Gastroesophageal sphincter (tissue), 3 donors: ENCODE measurements around the gene OPCML.
A peak's percentile ranks its signal among the peaks of the same experiment; 100 is the strongest.

ENCODE experiments used
- CTCF ChIP-seq, 4 experiments: fragments of 200-600 bp in 2 of 4; fragments of 450-650 bp in 2 of 4; sonication (generic) in 1 of 4; IDR thresholded peaks; one replicate each; pipeline ENCODE4 v1.5.1; 2017 to 2019; ENCODE audit warnings: antibody characterized with exemption in 4 of 4, mild to moderate bottlenecking in 2 of 4, moderate library complexity in 2 of 4
- EP300 ChIP-seq: sonication (generic); formaldehyde crosslinking; IDR thresholded peaks from one replicate; pipeline ENCODE4 v1.6.1; 2017; ENCODE audit warnings: antibody characterized with exemption, mild to moderate bottlenecking
- POLR2A ChIP-seq, 2 donors: fragments of 450-650 bp; IDR thresholded peaks; one replicate each; pipeline ENCODE4 v1.6.1; 2017; ENCODE audit warnings: antibody characterized with exemption in 2 of 2, mild to moderate bottlenecking in 2 of 2, moderate library complexity in 1 of 2
- POLR2AphosphoS5 ChIP-seq: sonication (generic); formaldehyde crosslinking; IDR thresholded peaks from one replicate; pipeline ENCODE4 v1.6.1; 2017; ENCODE audit warnings: antibody characterized with exemption

GRCh38 chr11:133078591-133079404 is 453.5 kb downstream of the OPCML start:
- TF ChIP-seq CTCF (IDR thresholded peaks at IDR 0.05) (peak in 3 of 4 experiments; percentile 36 to 82 (median 56)), POLR2A (IDR thresholded peaks at IDR 0.05) (no peak), EP300 (no peak), POLR2AphosphoS5 (no peak)
